Activated CD8-positive, alpha-beta memory T cell treated with anti-CD3 and anti-CD28 coated beads, Interleukin-2, amount 50 U/mL, for 24 hours (primary cell): ENCODE measurements around the gene PROB1.
"Not testable (repeated sequence)": the region's sequence is repeated elsewhere in the genome, so short reads cannot be mapped to it uniquely, and the experiment has no call there.

Experiments used
- DNase-seq: peaks from one replicate; pipeline ENCODE4 v3.0.0-alpha.2; 2020; ENCODE audit errors: extremely low read depth

The PROB1 gene

DNA sequence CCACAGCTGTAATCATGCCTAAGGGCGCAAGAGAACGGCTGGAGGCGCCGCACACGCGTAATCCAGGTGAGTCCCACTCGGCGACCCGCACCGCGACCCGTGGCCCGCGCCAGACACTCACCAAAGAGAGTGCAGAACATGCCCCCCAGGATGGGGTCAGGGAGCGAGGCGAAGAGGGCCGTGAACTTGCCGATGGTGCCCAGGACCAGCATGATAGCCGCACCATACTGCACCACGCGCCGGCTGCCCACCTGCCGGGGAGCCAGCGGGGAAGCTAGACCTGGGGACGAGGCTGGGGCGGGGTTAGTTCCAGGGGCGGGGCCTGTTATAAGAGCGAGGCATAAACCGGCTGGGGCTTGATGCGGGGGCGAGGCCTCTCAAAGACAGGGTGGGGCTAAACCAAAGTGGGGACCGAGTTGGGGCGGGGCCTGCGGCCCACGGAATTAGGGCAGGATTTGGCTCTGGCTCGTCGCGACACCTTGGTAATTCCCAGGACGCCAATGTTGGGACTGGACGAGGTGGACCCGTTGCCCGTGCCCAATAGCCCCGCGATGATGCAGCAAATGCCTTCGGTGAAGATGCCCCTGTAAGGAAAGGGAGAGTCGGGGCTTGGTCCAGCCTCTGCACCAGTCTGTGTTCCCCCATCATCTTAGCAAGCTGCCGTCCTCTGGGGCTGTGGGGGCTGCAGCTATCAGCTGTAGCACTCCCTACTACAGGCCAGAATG lies 16.6 kb downstream of the PROB1 start:
- no peak for DNase-seq

DNA sequence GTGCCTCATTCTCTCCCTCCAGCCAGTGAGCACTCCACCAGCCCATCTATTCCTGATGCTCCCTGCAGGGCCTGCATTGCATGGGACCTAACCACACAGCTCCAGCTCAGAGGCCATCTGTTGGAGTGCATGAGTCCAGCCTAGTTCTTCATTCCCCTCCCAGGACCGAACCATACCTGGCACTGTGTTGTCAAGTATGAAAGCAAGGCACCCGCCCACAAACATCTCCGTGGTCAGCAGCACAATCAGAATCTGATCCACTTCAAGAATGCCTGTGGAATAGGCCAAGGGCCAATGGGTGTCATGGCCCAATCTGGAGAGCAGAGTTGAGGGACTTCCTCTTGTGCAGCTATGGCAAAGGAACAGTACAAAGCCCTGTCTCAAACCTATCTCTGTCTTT lies 17.7 kb downstream of the PROB1 start:
- no peak for DNase-seq

DNA sequence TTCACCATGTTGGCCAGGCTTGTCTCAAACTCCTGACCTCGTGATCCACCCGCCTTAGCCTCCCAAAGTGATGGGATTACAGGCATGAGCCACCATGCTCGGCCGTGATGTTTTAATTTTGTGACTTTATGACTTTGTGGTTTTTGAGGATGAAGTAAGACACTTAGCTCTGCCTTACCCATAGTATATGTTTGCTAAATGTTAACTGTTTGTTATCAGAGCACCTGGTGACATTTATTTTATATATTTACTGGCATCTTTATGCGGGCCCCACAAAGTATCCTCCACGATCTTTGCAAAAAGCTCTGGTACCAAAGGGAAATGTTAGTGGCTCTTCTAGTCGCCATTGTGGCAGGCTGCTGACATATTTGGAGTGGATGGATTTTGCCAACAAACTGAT lies 18.5 kb downstream of the PROB1 start:
- no peak for DNase-seq

DNA sequence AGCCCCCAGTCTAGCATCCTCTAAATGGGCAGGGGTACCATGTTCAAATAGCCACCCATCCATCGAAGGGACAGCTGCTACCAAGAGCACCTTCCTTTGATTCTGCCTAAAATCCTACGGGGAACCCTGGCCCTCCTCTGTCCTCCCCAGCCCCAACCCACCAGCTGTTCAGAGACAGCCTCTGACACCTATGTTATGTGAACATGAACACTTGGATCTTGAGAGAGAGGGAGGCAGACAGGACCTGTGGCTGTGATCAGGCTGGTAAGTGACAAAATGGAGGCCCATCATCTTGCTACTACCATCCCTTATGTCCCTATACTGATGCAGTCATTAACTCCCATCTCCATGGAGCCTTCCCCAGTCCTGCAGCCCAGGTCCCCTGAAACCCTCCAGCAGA lies 20.0 kb downstream of the PROB1 start:
- no peak for DNase-seq

DNA sequence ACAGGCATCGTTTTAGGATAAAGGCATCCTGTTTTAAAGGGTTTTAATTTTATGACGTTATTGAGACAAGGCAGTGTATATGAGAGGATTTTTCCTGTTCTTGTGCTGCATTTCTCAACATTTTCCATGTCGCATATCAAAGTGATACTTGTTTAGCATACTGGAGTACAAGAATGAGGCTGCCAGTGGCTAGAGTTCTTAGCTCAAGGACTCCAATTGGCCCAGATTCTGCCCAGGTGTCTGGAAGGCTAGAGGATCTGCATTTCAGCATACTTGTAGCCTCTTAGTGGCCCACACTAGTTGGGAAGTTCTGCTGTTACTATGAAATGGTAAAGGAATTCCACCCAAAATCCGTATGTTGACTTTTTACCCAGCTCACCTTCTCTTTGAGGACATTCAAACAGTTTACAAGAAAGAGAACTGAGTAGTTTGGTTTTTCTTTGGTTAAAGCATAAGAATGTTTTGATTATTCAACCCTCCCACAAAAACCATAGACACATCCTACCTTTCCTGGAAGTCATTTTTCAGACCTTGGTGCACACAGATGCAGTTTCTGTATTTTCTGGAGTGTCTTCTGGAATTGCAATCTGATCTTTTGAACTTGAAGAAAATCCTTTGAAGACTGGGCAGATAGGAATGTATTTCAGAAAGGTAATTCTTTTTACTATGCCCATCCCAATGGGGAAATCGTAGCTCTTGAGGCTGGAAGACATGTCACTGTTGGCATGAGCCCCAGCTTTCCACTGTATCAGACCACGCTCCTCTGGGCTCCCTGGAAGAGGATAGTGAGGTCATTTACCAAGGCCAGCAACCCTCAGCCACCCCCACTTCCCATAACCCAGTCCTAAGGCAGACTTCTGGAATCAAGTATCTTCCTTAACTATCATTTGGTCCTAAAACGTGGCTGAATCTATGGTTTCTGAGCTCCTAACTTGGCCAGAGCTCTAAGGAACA lies 23.1 kb downstream of the PROB1 start:
- DNase-seq, result no peak

DNA sequence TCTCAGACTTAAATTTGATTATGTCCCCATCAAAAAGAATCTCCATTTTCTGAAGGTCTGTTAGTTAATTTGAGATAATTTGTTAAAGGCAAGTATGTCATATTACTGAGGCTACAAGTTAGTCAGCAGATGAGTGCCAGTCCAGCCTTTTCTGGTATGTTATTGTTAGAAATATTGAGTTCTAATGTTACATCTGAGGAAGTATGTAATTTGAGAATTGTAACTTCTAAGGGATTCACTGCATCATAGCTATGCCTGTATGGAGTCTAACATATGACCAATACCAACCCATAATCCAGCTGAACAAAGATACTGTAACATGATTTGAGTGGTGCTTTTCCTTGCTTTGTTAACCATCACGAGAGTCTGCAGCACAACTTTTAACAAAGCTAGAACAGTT lies 25.7 kb downstream of the PROB1 start:
- DNase-seq, result no peak

DNA sequence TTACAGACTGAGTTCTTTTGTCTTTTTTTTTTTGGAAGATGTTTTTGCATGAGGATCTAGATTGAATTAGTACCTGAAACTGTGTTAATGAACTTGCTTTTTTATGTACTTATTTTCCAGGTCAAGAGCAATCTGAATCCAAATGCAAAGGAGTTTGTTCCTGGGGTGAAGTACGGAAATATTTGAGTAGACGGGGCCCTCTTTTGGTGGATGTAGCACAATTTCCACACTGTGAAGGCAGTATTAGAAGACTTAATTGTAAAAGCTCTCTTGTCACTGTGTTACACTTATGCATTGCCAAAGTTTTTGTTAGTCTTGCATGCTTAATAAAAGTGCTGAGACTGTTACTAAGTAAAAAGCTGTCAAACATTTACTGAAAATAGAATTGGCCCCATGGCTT lies 26.3 kb downstream of the PROB1 start:
- no peak for DNase-seq

DNA sequence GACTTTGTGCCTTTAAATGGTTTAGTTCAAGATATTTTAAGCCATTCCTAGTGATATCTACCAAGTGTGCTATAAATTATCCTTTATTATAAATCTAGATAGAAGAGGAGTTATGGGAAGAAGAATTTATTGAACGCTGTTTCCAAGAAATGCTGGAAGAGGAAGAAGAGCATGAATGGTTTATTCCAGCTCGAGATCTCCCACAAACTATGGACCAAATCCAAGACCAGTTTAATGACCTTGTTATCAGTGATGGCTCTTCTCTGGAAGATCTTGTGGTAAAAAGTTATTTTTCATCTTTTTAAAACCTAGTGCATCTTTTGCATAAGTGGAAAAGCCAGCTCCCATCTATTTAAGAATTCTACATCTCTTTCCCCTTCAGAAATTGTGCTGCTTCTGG lies 30.4 kb downstream of the PROB1 start:
- no peak for DNase-seq

DNA sequence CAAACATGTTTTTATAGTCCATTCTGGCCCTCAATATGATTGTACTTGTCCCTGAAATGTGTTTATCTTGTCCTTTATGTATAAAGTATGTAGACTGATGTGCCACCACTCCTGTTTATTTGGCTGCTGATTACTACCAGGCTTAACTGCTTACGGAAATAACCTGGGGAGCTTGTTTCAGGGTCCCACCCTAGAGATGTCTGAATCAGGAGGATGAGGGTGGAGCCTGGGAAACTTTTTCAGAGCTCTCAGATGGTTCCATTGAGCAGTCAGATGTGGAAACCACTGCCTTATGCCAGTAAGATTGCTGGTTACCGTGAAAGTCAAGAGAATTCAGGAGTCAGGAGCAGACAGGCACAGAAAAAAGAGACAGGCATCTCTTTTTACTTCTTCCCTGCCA lies 31.0 kb downstream of the PROB1 start:
- no peak for DNase-seq

DNA sequence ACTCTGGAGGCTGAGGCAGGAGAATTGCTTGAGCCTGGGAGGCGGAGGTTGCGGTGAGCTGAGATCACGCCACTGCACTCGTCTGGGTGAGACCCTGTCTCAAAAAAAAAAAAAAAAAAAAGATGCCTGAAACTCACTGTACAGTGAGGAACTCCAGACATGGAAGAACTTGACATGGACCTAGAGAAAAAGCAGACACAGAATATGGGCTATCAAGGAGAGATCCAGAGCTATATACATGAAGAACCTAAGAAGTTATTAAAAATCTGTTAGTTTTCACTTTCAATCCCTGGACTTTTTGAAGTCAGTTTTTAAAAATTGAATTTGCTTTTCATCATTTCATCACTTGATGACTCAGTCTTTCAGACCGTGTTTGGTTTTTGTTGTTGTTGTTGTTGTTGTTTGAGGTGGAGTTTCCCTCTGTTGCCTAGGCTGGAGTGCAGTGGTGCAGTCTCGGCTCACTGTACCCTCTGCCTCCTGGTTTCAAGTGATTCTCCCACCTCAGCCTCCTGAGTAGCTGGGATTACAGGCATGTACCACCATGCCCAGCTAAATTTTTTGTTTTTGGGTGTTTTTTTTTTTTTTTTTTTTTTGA lies 33.0 kb downstream of the PROB1 start:
- no peak for DNase-seq

DNA sequence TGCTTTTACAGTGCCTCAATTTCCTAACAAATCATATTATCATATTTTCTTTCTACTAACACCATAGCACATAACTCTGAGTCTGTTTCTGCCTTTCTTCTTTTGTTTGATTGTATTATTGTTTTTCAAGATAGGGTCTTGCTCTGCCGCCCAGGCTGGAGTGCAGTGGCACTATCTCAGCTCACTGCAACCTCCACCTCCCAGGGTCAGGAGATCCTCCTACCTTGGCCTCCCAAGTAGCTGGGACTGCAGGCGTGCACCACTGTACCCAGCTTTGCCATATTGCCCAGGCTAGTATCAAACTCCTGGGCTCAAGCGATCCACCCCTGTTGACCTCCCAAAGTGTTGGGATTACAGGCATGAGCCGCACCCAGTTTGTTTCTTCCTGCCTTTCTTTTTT lies 34.5 kb downstream of the PROB1 start:
- no peak for DNase-seq

DNA sequence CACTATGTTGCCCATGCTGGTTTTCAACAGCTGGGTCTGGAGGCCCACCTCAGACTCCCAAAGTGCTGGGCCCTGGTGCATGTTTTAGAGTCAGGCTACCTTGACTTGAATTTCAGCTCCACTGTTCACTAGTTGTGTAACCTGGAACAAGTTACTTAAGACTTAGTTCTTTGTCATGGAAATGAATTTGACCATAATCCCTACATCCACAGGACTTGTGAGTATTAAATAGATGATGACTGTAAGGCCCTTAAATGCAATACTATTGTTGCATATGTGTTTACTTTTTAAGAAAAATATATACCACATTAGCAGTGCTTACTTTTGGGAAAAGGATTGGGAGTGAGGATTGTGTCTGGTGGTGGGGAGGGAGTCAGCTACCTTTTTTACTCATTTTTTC lies 36.8 kb downstream of the PROB1 start:
- DNase-seq, result no peak

DNA sequence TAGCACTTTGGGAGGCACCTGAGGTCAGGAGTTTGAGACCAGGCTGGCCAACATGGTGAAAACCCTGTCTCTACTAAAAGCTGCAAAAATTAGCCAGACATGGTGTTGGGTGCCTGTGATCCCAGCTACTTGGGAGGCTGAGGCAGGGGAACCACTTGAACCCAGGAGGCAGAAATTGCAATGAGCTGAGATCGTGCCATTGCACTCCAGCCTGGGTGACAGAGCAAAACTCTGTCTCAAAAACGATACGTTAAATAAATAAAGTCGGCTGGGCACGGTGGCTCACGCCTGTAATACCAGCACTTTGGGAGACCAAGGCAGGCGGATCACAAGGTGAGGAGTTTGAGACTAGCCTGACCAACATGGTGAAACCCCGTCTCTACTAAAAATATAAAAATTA lies 39.0 kb downstream of the PROB1 start:
- DNase-seq, result not testable (repeated sequence)

DNA sequence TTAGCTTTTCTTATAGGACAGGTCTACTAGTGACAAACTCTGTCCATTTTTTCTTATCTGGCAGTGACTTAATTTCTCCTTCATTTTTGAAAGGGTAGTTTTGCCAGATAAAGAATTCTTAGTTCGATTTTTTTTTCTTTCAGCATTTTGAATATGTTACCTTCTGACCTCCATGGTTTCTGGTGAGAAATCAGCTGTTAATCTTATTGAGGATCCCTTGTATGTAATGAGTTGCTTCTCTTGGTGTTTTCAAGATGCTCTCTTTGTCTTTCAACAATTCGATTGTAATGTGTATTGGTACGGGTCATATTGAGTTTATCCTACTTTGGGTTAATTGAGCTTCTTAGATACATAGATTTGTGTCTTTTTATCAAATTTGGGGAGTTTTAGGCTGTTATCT lies 40.7 kb downstream of the PROB1 start:
- no peak for DNase-seq

DNA sequence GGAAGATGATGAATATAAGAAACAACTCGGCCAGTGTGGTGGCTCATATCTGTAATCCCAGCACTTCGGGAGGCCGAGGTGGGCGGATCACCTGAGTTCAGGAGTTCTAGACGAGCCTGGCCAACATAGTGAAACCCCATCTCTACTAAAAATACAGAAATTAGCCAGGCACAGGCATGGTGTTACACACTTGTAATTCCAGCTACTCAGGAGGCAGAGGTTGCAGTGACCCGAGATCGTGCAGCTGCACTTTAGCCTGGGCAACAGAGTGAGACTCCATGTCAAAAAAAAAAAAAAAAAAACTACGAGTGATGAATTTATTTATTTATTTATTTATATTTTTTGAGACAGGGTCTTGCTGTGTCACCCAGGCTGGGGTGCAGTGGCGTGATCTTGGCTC lies 47.0 kb downstream of the PROB1 start:
- DNase-seq, result not testable (repeated sequence)

DNA sequence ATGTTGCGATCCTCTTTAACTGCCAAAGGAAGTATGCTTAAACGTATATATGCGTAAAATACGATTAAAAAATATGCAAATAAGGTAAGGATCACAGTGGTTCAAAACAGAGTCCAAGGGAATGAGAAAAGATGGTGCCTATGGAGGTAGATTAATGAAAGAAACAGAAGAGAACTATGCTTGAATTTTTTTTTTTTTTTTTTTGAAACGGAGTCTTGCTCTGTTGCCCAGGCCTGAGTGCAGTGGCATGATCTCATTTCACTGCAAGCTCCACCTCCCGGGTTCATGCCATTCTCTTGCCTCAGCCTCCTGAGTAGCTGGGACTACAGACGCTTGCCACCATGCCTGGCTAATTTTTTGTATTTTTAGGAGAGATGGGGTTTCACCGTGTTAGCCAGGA lies 49.5 kb downstream of the PROB1 start:
- DNase-seq, result not testable (repeated sequence)

DNA sequence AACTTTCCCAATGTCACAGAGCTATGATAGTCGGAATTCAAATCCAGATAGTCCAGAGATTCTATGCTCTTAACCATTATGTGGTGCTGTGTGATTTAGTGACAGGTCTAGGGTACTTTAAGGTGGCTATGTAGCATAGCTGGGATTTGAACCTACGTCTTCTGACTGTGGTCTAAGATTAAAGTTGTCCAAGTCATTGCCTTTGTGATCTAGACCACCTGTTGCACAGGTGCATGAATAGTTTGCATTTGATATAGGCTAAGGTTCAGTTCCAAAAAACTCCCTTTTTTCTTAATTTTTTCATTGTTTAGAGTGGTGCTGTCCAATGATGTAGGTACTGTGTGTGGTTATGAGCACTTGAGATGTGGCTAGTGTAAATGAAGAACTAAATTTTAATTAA lies 50.7 kb downstream of the PROB1 start:
- DNase-seq, result no peak

DNA sequence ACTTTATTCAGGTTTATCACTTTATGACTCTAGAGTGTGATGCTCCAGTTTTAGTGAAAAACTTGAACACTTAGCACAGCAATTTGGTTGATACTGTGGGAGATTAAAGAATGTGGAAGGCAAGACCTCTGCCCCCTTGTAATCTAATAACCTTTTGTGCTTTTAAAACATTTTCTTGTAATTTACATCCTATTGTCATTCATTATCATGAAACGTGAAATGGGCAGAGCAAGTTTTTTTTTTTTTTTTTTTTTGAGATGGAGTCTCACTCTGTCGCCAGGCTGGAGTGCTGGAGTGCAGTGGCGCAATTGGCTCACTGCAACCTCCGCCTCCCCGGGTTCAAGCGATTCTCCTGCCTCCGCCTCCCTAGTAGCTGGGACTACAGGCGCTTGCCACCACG lies 51.4 kb downstream of the PROB1 start:
- DNase-seq, result no peak

DNA sequence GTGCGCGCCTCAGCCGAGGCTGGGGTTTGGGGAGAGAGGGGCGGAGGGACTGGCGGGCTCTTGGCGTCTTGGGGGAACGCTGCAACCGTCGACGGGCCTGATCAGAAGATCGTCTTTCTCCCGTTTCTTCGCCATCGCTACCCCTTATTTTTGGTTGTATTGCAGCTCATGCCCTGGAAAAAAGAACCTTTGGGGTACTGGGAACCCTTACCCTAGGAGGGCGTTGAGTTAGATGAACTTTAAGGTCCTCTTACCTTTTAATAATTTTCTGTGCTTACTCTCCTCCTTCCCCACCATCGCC lies 52.5 kb downstream of the PROB1 start:
- peak; percentile 58 for DNase-seq

DNA sequence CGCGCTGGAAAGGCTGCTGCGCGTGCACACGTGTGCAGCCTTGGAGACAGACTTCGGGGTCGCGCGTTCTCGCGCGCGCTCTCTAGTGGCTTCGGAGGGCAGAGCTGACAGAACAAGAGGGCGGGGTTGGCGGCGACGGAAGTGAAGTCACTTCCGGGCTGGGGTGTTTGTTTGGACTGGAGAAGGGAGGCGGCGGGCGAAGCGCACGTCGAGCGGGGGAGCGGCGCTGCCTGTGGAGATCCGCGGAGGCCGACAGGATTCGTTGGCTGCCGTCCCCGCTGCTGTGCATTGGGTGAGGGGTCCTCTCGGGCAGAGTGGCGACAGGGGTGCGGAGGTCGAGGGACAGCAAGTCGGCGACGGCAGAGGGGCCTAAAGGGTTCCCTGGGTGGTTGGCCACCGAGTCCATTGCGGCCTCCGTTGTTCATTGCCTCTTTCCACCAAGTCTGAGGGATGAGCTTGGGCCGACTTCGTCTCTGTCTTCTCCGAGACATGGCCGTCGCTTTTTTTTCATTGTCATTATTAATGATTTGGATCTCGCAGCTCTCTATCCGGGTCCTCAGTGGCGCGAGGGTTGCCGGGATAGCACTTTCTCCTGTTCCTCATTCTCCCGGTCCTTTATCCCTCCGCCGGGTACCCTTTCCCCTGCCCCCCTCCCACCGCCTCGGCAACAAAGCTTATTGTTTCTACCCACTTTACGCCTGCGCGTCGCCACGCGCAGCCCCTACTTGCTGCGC lies 53.0 kb downstream of the PROB1 start, which contains the start of gene PAIP2:
TSS of gene PAIP2 (plus strand) at position 166 of the 734 bp plus-strand sequence. CDS start 21,931 bp downstream, outside the sequence.
- peak; percentile 90 for DNase-seq

DNA sequence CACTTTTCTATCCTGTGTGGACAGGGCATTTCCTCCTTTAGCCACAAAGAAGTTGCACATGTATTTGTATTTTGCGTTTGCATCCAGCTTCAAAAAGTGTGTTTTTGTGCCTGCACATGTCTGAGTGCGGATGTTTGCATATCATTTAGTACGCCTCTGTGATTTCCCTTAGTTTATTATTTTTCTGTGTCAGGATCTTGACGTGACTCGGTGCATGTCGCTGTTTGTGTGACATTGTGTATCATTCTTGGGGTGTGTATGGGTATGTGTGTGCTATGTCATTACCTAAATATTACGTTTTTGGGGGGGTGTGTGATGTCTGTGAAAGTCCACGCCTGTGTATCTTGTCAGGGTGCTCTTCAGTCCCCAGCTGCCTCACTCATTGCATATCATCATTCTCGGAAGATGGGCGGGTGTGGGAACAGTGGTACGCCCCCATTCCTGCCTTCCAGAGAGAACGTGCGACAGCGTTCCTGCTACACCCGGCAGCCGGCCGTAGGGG lies 53.7 kb downstream of the PROB1 start:
- no peak for DNase-seq
